ENCODE results near the gene RNF19B.
"Not testable (repeated sequence)": the region's sequence is repeated elsewhere in the genome, so short reads cannot be mapped to it uniquely, and the experiment has no call there.

Gene RNF19B

GRCh38 chr1:32931760-32932159 is 32.8 kb downstream of the RNF19B start:
- no peak for DNase-seq (ENCODE audit: low read depth)

DNA sequence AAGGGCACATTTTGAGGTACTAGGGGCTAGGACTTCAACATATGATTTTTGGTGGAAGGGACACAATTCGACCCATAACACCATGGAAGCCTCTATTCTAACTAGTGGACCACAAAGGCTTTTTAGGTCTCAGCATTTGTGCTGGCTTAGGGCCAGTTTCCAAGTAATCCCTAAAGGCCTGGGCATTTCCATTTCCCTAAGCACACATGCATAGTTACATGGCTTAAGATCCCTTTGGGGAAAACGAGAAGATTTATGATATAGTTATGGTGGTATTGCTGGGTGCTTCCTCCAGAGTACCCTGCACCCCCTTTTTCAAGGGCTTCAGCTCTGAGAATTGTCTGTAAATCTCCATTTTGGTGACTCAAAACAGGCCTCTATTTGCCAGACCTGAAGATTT is 35.2 kb downstream of the RNF19B start:
- DNase-seq (ENCODE audit: low read depth), result no peak

GRCh38 chr1:32928715-32929114 is 35.9 kb downstream of the RNF19B start:
- no peak for DNase-seq (ENCODE audit: low read depth)

DNA sequence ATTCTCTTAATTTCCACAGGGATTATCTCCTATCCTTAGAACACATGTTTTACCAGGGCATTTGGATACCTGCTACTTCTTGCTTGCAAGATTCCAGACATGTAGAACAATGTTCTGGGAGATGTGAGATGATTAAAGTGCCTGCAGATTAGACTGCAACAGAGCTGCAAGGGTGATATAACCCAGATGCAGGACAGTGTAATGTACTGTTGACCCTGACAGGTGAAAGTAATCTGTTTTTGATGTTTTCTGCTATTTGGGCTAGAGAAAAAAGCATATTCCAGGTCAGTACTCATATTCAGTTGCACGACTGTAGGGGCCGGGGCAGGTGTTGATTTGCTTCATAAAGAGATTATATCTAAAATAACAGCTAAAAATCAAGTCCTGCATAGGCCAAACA is 36.3 kb downstream of the RNF19B start:
- DNase-seq (ENCODE audit: low read depth), result no peak

DNA sequence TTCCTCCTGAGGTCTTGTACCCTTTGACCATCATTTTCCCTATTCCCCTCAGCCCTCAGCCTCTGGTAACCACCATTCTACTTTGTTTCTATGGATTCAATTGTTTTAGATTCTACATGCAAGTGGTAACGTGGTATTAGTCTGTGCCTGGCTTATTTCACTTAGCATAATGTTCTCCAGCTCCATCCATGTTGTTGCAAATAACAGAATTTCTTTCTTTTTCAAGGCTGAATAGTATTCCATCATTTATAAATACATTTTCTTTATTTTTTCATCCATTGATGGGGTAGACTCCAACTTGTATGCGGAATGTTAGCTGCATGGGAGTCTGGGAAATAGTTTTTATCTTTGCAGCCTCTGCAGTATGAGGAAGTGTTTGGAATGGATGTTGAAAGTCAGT is 37.2 kb downstream of the RNF19B start:
- DNase-seq (ENCODE audit: low read depth), result no peak

GRCh38 chr1:32926562-32926961 is 38.0 kb downstream of the RNF19B start:
- DNase-seq (ENCODE audit: low read depth), result no peak

DNA sequence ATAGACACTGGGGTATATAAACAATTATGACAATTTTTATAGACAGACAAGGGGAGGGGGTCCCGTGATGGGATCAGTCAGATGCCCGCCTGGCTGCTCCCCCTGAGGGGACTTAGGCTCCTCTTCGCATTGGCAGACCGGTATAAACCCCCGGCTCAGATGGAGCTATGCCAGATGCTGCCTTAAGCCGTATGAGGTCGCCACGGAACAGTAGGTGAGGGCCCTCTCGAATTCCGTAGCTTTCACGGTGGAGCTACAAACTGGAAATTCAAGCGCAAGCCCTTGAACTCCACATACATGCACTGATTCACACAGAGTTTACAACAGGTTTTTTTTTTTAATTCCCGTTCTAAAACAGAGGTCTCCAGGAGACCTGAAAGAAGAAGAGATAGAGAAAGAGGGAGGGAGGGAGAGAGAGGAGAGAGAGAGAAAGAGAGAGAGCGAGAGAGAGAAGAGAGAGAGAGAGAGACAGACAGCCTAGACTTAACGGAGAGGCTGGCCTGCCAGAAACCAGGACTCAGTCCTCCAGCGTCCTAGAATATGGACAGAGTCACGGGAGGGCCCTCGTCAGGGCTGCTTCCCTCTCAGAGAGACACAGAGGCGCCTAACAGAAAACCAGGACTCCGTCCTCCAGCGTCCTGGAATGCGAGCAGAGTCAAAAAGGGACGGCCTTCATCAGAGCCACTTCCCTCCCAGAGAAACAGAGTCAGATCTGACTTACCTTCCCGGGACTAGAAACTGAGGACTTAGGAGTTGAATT is 39.0 kb downstream of the RNF19B start:
- DNase-seq (ENCODE audit: low read depth), result no peak

- DNase-seq (ENCODE audit: low read depth), result no peak
Observed at GRCh38 chr1:32924881-32925344, 39.7 kb downstream of the RNF19B start.

GRCh38 chr1:32920833-32921232 is 43.8 kb downstream of the RNF19B start:
- no peak for DNase-seq (ENCODE audit: low read depth)

- DNase-seq (ENCODE audit: low read depth), result no peak
Observed at GRCh38 chr1:32919811-32920733, 44.5 kb downstream of the RNF19B start.

DNA sequence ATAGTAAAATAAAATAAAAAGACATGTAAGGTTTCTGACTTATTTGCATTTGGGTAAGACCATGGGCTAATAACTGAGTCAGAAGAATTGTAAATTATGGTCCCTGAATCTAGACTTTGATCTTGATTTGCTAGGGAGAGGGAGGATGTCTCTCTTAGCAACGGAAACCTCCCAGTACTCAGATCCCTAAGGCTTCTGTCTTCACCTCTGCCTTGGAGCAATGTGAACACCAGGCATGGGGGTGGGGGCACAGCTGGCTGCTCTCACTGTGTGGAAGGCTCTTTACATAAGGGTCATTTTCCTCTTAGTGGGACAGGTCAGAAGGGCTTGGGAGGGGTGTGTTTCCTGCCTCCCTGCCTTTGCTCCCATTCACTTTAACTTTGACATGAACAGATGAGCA is 46.4 kb downstream of the RNF19B start:
- DNase-seq (ENCODE audit: low read depth), result no peak

GRCh38 chr1:32917521-32917920 is 47.1 kb downstream of the RNF19B start:
- no peak for DNase-seq (ENCODE audit: low read depth)

DNA sequence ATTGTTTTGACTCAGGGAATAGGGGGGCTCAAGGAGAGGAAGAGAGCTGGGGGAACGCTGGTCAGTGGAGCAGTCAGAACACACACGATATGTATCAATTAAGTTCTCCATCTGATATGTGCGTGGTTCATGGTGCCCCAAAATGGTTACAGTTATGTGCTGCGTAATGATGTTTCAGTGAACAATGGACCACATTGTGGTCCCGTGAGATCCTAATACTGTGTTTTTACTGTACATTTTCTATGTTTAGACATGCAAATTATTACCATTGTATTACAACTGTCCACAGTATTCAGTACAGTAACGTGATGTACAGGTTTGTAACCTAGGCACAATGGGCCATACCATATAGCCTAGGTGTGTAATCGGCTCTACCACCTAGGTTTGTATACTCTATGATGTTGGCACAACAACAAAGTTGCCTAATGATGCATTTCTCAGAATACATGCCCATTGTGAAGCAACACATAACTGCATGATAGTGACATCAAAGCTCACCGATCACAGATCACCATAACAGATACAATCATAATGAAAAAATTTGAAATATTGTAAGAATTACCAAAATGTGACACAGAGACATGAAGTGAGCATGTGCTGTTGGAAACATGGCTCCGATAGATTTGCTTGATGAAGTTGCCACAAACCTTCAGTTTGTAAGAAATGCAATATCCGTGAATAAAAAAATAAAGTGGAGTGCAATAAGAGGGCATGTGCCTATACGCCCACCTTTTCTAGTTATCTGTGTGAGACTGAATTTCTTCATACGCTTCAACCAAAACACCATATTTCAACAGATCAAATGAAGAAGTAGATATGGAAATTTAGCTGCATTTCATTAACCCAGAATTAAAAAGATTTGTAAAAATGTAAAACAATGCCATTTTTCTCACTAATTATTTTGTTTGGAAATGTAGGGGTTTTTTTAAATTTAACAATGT is 48.6 kb downstream of the RNF19B start:
- no peak for DNase-seq (ENCODE audit: low read depth)

DNA sequence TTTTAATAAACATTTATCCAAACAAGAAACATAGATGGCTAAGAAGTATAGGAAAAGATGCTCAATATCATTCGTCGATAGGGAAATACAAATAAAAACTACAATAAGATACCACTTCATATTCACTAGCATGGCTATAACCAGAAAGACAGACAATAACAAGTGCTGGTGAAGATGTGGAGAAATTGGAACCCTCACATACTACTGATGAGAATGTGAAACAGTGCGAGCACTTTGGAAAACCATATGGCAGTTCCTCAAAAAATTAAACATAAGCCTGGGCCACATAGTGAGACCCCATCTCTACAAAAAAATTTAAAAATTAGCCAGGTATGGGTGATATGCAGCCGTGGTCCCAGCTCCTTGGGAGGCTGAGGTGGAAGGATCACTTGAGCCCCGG is 54.3 kb downstream of the RNF19B start:
- DNase-seq (ENCODE audit: low read depth), result no peak

DNA sequence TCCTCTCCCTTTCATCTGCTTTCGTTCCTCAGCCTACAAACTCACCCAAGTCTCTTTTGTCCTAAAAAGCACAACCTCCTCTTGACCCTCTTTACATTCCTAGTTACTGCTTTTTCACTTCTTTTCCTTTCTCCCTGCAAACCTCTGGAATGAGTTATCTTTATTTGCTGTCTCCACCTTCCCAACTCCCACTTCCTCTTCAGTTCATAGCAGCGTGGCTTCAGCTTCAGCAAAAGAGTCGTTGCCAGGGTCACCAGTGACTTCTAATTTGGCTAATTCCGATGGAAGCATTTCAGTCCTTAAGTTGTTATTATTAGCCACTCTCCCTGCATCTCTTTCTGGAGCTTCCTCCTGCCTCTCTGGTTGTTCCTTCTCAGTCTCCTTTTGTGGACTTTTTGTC is 57.2 kb downstream of the RNF19B start:
- DNase-seq (ENCODE audit: low read depth), result no peak

- DNase-seq (ENCODE audit: low read depth), result no peak
Observed at GRCh38 chr1:32906654-32907053, 58.0 kb downstream of the RNF19B start.

GRCh38 chr1:32905588-32905987 is 59.0 kb downstream of the RNF19B start:
- not testable (repeated sequence) for DNase-seq (ENCODE audit: low read depth)

DNA sequence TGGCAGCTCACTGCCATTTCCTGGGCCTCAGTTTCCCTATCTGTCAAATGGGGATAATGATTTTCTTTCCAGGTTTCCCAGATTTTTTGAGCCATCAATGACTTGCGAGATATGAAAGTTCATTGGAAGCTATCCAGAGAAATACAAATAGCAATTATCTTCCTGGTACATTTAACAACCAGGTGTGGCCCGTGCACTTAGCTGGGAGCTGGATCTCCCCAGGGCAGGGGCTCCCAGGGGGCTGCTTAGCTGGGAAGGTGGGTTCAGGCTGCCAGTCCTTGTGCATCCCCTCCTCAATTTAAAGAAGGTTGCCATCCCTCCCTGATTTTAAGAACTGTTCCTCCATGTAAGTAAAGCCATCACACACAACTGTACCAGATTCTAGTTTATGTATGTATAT is 59.8 kb downstream of the RNF19B start:
- no peak for DNase-seq (ENCODE audit: low read depth)

DNA sequence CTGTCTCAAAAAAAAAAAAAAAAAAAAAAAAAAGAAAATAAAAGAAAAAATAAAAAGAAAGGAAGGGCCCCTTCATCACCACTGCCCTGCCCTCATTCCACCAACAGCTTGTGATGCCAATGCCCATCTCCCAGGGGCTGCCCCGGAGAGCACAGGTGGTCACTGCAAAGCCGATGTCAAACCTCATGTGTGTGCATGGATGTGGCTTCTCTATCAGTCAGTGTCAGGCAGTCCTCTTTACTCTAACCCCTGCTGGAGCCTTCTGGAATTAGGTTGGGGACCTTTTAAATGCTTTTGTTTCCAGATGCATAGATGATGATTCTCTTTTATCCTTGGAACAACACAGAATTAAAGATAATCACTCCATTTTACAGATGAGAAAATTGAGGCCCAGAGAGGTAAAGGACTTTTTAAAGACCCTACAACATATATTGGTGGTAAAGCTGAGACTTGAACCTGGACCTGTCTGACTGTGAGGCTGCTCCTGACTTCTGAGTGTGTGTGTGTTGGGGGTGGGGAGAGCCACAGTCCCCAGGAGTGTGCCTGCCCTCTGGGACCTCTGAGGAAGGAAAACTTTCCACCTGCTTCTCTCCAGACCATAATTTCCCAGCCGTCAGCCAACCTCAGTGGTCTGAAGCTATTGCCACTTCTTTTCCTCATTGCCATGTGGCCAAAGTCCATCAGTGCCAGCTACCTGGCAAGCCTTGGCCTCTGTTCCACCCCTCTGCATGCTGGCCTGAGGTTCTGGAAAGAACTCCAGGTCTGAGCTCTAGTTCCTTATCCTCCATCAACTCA is 60.4 kb downstream of the RNF19B start:
- no peak for DNase-seq (ENCODE audit: low read depth)

- no peak for DNase-seq (ENCODE audit: low read depth)
Observed at GRCh38 chr1:32902535-32902920, 62.1 kb downstream of the RNF19B start.

DNA sequence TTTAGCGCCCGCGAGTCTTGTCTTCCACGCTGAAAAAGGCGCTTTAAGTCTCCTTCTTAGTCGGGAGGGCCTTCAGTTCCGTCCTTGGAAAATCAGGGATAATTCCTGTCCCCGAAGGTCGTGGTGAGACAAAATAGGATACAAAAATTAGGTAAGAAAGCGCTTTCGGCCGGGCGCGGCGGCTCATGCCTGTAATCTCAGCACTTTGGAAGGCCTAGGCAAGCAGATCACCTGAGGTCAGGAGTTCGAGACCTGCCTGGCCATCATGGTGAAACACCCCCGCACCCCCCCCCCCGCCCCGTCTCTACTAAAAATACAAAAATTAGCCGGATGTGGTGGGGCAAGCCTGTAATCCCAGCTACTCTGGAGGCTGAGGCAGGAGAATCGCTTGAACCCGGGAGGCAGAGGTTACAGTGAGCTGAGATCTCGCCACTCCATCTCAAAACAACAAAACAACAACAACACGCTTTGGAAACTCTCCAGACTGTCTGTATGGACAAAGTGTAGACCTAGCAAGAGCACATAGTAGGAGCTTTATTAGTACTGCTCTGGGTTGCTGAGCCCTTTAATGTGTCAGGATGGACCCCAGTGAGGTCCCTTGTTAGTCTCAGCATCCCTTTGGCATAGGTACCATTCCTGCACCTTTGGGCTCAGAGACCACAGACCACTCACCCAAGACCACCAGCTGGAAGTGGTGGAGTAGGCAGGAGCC is 62.6 kb downstream of the RNF19B start:
- no peak for DNase-seq (ENCODE audit: low read depth)
